Activated T-helper 2 cell treated with anti-CD3 and anti-CD28 coated beads, Interferon-gamma antibody, Interleukin-2, Interleukin-4, amounts not matched to agents 10 μg/mL and 5 μg/mL and 100 μg/mL, durations not matched to agents 14 hours and 24 hours and 36 hours (primary cell): ENCODE data around the gene RNF182. TPM values are rescaled to one million over a fixed set of nuclear protein-coding genes. Genes with fewer than 3 reads are reported as not detected.

Source experiments
- DNase-seq: peaks from one replicate; pipeline ENCODE4 v3.0.0; 2021; ENCODE audit warnings: low spot score
- H3K27ac Mint-ChIP-seq: one replicate; pipeline ENCODE4 v1.8.0; 2021; ENCODE audit warnings: mixed read lengths
- H3K27me3 Mint-ChIP-seq: one replicate; pipeline ENCODE4 v1.8.0; 2021; ENCODE audit warnings: low read depth, mixed read lengths
- H3K36me3 Mint-ChIP-seq: one replicate; pipeline ENCODE4 v1.8.0; 2021; ENCODE audit warnings: low read depth, mixed read lengths
- H3K4me1 Mint-ChIP-seq: one replicate; pipeline ENCODE4 v1.8.0; 2021; ENCODE audit warnings: low read depth, mixed read lengths
- H3K4me3 Mint-ChIP-seq: one replicate; pipeline ENCODE4 v1.8.0; 2021; ENCODE audit warnings: low read depth, mild to moderate bottlenecking, moderate library complexity, mixed read lengths
- H3K9me3 Mint-ChIP-seq: one replicate; pipeline ENCODE4 v1.8.0; 2021; ENCODE audit warnings: mixed read lengths
- intact Hi-C: fragments of 100-400 bp; cut with micrococcal nuclease; formaldehyde crosslinking; loops from one replicate; pipeline ENCODE4 v1.15.1; 2023
- total RNA-seq: library from RNA; stranded (reverse); gene quantifications from 2 replicates; pipeline ENCODE4 v1.2.3, GENCODE V29; 2022

RNF182 gene
- total RNA-seq, 1 donor from 2014 or later, result not detected

- H3K36me3 Mint-ChIP-seq, result no peaks in the 10 kb centered on the region
- DNase-seq, result no peak
- no peak overlapping the region for H3K27ac Mint-ChIP-seq
- H3K4me3 Mint-ChIP-seq, result no peak overlapping the region
- peaks cover 56% of the 10 kb centered on the region for H3K27me3 Mint-ChIP-seq
- intact Hi-C loops, result no loop called here
- peaks cover 5% of the 10 kb centered on the region for H3K4me1 Mint-ChIP-seq
- H3K9me3 Mint-ChIP-seq, result no peaks in the 10 kb centered on the region
Measured at GRCh38 chr6:13985663-13986325, 61.0 kb downstream of the RNF182 start.

DNA sequence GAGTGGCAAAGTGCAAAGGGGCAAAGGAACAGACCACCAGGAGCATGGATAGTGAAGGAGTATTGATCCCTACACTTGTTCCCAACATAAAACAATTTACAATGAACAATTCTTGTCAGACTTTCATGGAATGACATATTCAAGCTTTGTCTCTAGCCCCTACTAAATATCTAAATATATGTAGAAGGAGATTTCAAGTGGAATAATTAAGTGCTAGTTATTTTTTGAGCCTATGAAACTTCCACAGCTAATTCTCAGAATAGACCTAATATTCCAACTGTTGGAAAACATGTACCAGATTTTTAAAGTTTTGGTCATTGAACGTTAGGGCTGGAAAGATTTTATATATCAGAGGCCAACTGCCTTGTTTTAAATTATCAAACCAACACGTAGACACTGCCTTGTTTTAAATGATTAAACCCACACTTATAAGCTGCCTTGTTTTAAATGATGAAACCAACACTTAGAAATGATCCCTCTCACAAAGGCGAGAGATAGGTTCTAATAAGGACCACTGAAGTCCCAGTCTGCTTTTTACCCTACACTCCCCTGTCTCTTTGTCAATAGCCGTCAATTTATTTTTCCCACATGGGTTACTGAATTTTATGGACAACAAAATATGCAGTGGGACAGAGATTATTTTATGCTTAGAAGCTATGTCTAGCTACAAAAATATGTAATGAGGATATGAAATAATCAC lies 62.1 kb downstream of the RNF182 start:
- H3K27me3 Mint-ChIP-seq, result peaks cover 49% of the 10 kb centered on the region
- H3K4me3 Mint-ChIP-seq, result no peak overlapping the region
- no peak for DNase-seq

DNA sequence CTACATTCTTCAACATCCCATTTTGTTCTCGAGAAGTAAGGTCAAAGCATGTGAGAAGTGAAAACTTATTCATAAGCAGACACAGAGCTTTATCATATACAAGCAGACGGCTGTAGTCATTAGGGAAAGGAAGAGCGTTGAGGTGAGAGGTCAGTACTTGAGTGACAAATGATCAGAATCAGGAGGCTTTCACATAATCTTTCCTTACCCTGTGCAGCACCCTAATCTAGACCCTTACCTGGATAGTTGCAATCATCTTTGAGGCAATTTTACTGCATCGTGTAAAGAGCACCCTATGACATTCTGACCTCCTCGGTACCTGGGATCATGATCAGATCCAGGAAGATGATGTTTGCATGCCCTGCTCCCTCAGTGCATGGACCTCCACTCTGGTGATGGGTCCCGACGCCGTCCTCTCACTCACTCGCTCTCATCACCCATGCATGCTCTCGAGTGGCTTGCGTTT lies 62.7 kb downstream of the RNF182 start:
- Mint-ChIP-seq H3K27ac (no peak overlapping the region), H3K36me3 (no peaks in the 10 kb centered on the region), H3K27me3 (peaks cover 43% of the 10 kb centered on the region), H3K9me3 (no peaks in the 10 kb centered on the region), H3K4me1 (peaks cover 5% of the 10 kb centered on the region), H3K4me3 (no peak overlapping the region)
- no peak for DNase-seq
- intact Hi-C loops, result no loop called here

More for the DNA sequence above, 62.1 kb downstream of the RNF182 start:
- peaks cover 5% of the 10 kb centered on the region for H3K4me1 Mint-ChIP-seq
- H3K9me3 Mint-ChIP-seq, result no peaks in the 10 kb centered on the region
- no peaks in the 10 kb centered on the region for H3K36me3 Mint-ChIP-seq
- no peak overlapping the region for H3K27ac Mint-ChIP-seq
- intact Hi-C loops, result no loop called here

DNA sequence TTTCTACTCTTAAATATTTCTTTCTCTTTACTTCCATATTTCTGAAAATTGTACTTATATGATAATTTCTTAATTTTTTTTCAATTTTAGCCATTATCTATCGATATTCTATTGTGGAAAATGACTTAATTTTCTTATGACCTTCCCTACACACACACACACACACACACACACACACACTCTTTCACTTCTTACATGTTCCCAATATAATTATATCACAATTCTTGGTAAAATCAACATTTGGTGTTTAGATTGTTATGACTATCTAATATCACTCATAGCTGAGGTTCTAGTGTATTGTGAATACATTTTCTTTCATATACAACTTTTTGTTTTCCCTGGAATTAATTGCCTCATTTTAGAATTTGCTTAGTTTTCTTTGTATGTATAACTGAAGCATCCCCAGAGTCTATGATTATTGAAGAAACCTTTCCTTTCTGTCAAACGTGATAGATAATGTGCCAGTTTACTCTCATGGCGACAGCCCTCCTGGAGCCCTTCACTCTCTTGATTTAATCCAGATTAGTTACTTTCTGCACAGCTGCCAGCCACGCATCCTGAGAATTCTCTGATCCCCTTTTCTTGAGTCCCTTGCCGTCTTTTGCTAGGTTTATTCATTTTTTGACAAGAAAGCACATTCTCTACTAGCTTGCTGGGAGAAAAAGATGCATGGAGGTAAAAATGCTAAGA lies 63.4 kb downstream of the RNF182 start:
- Mint-ChIP-seq H3K9me3 (no peaks in the 10 kb centered on the region), H3K36me3 (no peaks in the 10 kb centered on the region), H3K4me1 (peaks cover 5% of the 10 kb centered on the region), H3K4me3 (no peak overlapping the region), H3K27me3 (peaks cover 43% of the 10 kb centered on the region), H3K27ac (no peak overlapping the region)
- no peak for DNase-seq
- intact Hi-C loops, result no loop called here

DNA sequence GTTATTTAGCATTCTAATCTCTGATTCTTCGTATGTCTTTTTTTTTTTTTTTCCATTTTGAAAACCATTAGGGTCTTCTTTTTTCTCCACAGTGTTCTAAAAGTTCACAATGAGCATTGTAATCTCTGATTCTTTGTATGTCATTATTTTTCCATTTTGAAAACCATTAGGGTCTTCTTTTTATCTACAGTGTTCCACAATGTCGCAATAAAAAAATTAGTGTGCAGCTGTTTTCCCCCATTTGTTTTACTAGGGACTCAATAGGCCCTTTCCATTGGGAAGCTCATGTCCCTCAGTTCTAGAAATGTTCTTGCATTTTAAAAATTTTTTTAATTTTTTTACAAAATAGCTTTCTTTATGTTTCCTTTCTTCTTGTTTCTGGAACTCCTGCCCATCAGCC lies 64.2 kb downstream of the RNF182 start:
- H3K4me1 Mint-ChIP-seq, result peaks cover 5% of the 10 kb centered on the region
- H3K36me3 Mint-ChIP-seq, result no peaks in the 10 kb centered on the region
- peaks cover 41% of the 10 kb centered on the region for H3K27me3 Mint-ChIP-seq
- DNase-seq, result no peak
- intact Hi-C loops, result no loop called here
- no peaks in the 10 kb centered on the region for H3K9me3 Mint-ChIP-seq
- no peak overlapping the region for H3K4me3 Mint-ChIP-seq
- H3K27ac Mint-ChIP-seq, result no peak overlapping the region

DNA sequence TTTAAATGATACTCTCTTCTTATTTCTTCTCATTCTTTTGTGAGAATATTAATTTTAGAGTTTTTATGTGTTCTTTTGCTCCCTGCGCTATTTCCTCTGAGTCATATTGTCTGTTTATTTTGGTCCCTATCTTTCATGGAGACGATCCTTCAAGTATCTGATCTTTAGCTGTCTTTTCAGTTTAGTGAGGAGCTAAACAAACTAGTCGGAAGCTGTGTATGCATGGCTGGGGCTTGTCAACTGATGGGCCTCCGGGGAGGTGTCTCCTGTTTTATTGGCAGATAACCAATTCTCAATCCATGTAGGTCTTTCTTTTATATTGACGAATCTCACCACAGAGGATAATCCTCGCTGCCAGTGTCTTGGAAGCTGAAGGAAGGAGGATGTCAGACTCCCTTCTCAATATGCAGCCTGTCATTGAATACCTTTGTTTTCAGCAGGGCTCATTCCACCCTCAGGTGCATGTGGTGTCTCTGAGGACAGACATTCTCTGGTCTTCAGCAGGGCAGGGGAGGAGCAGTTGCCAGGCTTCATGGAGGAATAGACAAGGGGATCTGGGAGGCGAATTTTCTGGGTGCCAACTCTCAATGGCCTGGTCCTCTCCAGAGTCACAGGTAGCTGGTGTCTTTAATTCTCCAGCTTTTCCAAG lies 64.9 kb downstream of the RNF182 start:
- peaks cover 41% of the 10 kb centered on the region for H3K27me3 Mint-ChIP-seq

DNA sequence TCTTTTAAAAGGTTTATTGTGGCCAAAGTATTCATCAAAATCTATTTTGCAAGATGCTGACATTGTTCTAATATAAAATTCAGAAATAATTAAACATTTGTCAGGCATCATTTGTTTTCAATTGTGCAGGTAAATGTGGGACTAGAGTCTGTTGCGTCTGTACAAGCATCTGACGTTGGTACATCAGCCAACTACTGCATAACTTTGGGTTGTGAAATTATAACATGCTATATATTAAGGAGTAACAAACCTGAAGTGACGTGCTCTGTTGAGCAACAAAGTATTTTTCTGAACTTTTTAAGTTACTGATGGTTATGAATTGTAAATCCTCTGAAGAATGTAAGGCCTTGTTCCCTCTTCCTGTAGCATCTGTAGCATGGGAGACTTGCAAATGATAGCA lies 66.0 kb downstream of the RNF182 start:
- H3K9me3 Mint-ChIP-seq, result no peaks in the 10 kb centered on the region
- H3K4me1 Mint-ChIP-seq, result peaks cover 5% of the 10 kb centered on the region
- no peaks in the 10 kb centered on the region for H3K36me3 Mint-ChIP-seq
- no peak for DNase-seq
- intact Hi-C loops, result no loop called here
- peaks cover 44% of the 10 kb centered on the region for H3K27me3 Mint-ChIP-seq
- H3K27ac Mint-ChIP-seq, result no peak overlapping the region
- no peak overlapping the region for H3K4me3 Mint-ChIP-seq

More for the DNA sequence above, 64.9 kb downstream of the RNF182 start:
- Mint-ChIP-seq H3K36me3 (no peaks in the 10 kb centered on the region), H3K4me1 (peaks cover 5% of the 10 kb centered on the region), H3K9me3 (no peaks in the 10 kb centered on the region), H3K4me3 (no peak overlapping the region), H3K27ac (no peak overlapping the region)
- no peak for DNase-seq
- intact Hi-C loops, result no loop called here

DNA sequence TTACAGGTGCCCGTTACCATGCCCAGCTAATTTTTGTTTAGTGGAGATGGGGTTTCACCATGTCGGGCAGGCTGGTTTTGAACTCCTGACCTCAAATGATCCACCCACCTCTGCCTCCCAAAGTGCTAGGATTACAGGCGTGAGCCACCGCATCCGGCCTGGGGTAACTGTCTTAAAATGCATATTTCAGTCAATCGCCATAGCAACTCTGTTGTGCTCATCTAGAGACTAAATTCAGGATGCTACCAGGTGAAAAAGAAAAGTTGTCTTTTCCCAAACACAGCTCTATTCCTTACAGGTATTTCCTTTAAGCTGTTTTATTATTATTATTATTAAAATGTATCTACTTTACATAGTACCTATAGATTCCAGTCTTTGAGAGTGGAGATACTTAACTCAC lies 66.6 kb downstream of the RNF182 start:
- Mint-ChIP-seq H3K27me3 (peaks cover 39% of the 10 kb centered on the region), H3K36me3 (no peaks in the 10 kb centered on the region), H3K4me3 (no peak overlapping the region), H3K4me1 (peaks cover 5% of the 10 kb centered on the region), H3K27ac (no peak overlapping the region), H3K9me3 (no peaks in the 10 kb centered on the region)
- intact Hi-C loops, result no loop called here
- no peak for DNase-seq

GRCh38 chr6:13992417-13993055 lies 67.8 kb downstream of the RNF182 start:
- H3K27me3 Mint-ChIP-seq, result peaks cover 37% of the 10 kb centered on the region
- DNase-seq, result no peak
- peaks cover 5% of the 10 kb centered on the region for H3K4me1 Mint-ChIP-seq
- no peak overlapping the region for H3K4me3 Mint-ChIP-seq
- H3K9me3 Mint-ChIP-seq, result no peaks in the 10 kb centered on the region
- H3K27ac Mint-ChIP-seq, result no peak overlapping the region
- intact Hi-C loops, result no loop called here
- no peaks in the 10 kb centered on the region for H3K36me3 Mint-ChIP-seq

DNA sequence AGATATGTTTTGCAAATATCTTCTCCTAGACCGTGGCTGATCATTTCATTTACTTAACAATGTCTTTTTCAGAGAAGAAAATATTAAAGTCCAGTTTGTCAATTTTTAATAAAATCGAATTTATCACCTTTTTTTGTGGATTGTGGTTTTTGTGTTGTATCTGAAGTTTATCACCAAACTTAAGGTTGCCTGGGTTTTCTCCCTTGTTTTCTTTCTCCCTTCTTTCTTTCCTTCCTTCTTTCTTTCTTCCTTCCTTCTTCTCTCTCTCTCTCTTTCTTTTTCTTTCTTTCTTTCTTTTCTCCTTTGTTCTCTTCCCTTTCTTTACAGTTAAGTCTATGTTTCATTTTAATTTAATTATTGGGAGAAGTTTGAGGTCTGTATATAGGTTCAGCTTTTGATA lies 68.7 kb downstream of the RNF182 start:
- H3K9me3 Mint-ChIP-seq, result no peaks in the 10 kb centered on the region

DNA sequence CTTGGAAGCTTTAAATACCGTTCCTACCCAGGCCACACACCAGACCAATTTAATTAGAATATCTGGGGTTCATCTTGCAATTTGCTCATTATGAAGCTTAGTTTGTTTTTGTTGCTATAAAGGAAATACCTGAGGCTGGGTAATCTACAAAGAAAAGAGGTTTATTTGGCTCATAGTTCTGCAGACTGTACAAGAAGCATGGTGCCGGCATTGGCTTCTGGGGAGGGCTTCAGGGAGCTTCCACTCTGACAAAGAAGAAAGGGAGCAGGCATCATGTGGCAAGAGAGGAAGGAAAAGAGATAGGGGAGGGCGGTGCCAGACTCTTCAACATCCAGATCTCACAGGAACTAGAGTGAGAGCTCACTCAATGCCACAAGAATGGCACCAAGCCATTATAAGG lies 73.6 kb downstream of the RNF182 start:
- DNase-seq, result no peak
- Mint-ChIP-seq H3K36me3 (no peaks in the 10 kb centered on the region), H3K4me3 (no peak overlapping the region), H3K27me3 (peaks cover 34% of the 10 kb centered on the region), H3K4me1 (no peaks in the 10 kb centered on the region), H3K9me3 (no peaks in the 10 kb centered on the region), H3K27ac (no peak overlapping the region)
- intact Hi-C loops, result no loop called here

More for the DNA sequence above, 68.7 kb downstream of the RNF182 start:
- Mint-ChIP-seq H3K36me3 (no peaks in the 10 kb centered on the region), H3K27ac (no peak overlapping the region), H3K27me3 (peaks cover 38% of the 10 kb centered on the region), H3K4me3 (no peak overlapping the region), H3K4me1 (peaks cover 5% of the 10 kb centered on the region)
- DNase-seq, result no peak
- intact Hi-C loops, result no loop called here

DNA sequence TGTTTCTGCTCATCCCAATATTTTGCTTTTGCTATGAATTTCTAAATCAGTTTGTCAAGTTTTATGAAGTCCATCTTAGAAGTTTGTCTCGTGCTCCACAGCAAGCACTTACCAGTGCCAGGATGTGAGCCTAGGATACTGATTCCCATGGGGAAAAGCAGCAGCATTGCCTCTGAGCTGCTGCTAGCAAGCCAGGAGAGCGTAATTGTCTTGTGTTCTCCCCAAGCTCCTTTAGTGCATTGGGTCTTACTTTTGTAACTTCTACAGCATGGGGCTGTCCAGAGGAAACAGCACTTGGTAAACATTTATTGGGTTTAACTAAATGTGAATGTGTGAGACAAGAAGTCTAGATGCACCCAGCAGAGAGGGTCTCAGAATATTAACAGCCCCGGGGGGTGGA lies 76.1 kb downstream of the RNF182 start:
- H3K4me3 Mint-ChIP-seq, result no peak overlapping the region
- intact Hi-C loops, result no loop called here
- no peaks in the 10 kb centered on the region for H3K4me1 Mint-ChIP-seq
- no peaks in the 10 kb centered on the region for H3K9me3 Mint-ChIP-seq
- H3K36me3 Mint-ChIP-seq, result no peaks in the 10 kb centered on the region
- H3K27ac Mint-ChIP-seq, result no peak overlapping the region
- peaks cover 24% of the 10 kb centered on the region for H3K27me3 Mint-ChIP-seq
- no peak for DNase-seq
